ENCODE data around the gene SCN3A.

Gene SCN3A

DNA sequence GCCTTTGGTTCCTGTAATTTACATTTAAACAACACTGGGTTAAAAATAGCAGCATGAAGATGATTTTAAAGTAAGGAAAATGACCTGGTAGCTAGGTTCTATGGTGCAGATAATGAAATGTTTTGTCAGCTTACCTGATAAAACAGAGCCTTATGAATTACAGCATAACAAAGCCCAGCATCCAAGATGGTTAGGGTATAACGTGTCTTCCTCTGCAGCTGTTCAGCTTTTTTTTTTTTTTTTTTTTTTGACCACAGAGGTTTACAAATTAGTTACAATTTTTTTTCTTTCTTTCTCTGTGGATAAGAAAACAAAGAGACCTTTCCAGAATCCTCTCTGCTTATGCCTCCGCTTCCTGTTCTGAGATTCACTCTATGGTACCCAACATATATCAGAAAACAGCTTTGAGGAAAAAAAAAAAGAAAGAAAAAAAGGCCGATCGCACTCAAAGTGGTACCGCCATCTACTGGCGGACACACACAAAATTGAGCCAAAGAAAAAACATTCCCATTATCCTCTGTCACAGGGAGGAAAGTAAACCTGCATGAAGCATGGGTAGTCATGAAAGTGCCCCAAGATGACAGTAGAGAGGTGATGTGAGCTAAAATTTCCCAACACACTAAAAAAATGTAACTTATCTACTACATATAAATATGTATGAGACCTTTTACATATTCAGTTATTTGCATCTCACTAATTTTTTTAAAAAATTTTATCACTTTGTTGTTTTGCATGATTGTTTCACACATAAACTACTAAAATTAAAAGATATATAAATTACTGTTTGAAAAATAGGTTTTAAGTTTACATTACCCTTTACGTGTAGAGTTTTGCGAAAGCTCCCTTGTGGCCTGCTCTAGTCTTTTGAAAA lies at the start of gene SCN3A:
TSS of gene SCN3A (minus strand) at position 362 of the 871 bp plus-strand sequence. CDS start 27,656 bp downstream, outside the sequence.
- peak; percentile 4 for DNase-seq

DNA sequence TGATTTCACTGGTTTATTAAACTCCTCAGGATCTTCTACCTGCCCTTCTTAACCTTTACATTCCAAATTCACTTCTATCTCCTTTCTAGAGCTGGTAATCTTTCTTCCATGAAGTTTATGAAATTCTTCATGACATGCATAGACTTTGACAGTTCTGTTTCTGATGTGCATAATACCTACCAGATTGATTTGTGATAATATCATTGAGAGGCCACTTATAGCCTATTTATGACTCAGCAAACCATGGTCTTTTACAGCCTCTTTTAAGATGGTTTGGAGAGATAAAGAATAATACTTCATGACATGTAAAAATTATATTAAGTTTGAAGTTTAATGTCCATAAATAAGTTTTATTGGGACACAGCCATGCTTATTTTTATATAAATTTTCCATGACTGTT lies 49.3 kb upstream of the SCN3A start:
- no peak for DNase-seq

DNA sequence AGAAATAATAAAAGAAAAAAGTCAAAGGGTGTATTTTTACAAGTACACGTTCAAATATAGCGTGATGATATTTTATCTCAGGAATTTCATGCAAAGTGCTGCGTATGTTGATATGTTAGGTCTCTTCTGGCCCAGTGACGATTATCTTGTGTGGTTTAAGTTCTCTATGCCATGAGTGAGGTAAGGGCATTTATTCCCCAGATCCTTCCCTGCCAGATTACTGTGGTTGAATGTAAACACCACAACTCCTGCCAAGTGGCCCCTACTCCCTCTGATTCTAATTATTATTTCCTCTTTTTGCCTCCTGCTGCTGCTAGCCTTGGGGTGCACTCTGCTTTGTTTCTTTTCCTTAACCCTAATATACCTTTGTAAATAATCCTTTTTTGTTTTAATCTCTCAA lies 47.5 kb upstream of the SCN3A start:
- DNase-seq = no peak

DNA sequence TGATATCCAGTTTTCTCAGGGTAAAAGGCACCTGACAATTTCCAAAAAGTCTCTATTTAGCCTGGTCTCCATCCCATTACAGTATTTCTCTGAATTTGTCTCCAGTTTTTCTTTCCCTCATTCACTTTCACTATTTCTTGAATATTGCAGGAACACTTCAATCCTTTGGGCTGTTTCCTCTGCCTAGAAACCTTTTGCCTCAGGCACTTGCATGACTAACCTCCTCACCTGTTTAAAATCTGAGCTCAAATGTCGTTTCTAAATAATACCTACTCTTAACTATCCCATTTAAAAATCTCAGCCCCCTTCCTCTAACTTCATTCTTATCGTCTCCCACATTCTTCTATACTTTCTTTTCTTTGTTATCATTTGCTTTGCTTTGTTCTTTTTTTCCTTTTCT lies 44.4 kb upstream of the SCN3A start:
- no peak for DNase-seq

DNA sequence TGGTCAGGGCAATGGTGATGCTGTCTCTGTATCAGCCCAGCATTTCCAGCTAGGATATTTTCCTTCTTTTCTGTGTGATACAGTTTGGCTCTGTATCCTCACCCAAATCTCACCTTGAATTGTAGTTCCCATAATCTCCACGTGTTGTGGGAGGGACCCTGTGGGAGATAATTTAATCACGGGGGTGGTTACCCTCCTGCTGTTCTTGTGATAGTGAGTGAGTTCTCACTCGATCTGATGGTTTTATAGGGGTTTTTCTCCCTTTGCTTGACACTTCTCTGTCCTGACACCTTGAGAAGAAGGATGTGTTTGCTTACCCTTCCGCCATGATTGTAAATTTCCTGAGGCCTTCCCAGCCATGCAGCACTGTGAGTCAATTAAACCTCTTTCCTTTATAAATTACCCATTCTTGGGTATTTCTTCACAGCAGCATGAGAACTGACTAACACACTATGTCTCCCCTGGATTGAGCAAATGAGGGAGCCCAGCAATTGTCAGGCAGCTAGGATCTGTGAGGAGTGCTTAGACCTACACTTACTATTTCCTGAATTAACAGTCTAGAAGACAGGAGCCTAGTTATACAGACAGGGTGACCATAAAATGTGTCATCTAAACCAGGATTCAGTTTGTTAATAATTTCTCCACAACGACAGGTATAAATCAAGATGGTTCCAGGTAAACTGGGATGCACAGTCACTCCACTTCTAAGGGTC lies 41.4 kb upstream of the SCN3A start:
- no peak for DNase-seq

DNA sequence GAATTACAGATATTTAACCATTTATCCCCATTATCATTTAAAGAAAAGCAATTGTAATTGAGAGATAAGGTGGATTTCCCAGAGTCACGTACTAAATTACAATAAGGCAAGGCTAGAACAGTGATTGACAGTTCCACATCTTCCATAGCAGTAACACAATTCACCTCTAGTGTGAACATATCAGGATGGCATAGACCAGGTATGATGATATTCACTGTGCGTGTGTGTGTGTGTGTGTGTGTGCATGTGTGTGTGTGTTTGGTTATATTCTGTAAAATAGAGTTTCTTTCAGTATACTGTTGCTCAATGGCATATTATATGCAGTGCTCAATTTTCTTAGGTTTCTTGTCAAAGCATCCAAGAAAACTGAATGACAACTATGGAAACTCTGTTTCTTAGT lies 37.1 kb upstream of the SCN3A start:
- no peak for DNase-seq

DNA sequence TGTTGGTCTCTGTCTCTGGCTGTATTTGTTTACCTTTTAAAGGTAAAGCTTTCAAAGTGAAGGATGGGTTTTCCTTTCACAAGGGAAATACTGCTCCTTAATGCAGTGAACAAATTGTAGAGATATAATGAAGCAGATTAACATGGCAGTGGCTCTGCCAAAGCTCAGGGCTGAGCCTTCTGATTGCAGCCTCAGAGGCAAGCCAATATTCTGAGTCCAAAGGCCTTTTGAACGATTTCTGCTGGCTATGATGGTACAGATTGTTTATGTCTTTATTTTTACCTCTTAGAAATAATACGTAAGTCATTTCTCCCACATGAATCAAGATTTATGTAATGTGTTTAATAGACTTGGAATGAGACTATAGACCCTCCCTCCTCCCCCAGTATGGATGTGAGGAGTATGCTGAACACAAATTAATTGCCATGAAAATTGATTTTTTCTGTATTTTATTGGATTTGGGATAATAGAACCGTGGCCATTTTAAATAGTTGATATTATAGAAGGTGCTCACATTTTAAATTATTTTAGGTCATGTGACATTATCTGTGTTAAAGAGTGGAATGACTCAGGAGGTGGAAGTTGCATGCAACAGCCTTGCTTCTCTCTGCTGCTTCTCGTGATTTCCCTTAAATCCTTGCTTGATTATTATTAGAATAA lies 36.1 kb upstream of the SCN3A start:
- DNase-seq = no peak

DNA sequence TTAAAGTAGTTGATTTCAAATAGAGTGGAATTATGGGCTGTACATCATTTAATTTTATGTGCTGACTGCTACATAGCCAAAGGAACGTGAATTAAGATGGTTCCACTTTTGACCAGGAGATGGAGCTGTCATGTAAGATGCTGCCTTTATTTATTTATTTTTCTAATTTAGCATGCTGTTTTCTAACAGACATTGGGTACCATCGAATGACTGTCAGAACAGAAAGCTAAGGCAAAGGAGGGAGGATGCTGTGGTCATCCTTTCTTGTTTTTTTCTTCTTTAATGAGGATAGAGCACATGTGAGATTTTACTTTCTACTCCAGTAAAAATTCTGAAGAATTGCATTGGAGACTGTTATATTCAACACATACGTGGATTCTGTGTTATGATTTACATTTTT lies 35.4 kb upstream of the SCN3A start, which contains the start of gene SCN2A:
TSS of gene SCN2A (plus strand) at position 185 of the 400 bp plus-strand sequence. CDS start 56,410 bp downstream, outside the sequence.
- no peak for DNase-seq

DNA sequence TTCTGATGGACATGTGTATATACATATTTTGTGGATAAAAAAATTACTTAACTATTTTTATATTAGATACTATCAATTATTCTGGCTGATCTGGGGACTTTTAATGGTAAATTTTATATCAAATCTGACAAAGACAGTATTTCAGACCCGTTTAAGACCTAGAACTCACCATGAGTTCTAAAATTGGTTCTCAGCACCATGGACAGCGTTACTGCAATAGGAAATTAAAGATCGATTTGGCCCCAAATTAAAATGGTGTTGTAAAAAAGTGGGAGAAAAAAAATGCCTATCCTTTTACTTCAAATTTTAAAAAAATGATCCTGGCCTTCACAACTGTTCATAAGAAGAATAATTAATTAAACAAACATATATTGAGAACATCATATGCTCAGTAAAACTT lies 34.4 kb upstream of the SCN3A start:
- DNase-seq = peak; percentile 1

DNA sequence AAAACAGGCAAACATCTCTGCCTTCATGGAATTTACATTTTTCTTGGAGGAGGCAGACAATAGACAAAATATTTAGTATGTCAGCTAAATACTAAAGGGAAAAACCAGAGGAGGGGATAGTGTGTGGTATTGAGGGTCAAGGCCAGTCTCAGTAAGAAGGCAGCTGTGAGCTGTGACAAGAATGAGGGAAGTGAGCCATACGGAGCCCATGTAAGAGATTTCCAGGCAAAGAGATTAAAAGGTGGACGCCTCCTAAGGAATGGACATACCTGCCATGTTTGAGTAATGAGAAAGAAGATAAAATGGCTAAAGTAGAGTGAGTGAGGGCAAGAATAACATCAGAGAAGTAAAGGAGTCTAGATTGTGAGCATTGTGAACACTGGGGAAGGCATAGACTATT lies 33.2 kb upstream of the SCN3A start:
- DNase-seq = no peak

DNA sequence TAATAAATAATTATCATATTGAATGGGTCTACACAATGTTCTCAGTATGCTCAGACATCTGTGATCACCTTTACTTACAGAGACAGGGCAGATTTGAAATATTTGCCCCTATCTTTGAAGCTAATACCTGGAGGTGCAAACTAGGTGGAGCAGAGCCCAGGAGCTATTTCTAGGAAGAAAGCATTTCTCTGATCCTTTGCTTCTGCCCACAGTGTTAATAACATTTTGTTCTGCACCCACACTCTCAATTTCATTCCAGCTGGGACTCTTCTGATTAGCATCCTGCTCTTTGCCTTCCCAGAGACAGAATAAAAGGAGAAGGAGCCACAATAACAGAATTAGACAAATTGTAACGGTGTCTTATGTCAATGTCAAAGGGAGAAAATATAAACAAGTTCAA lies 23.7 kb upstream of the SCN3A start:
- no peak for DNase-seq

DNA sequence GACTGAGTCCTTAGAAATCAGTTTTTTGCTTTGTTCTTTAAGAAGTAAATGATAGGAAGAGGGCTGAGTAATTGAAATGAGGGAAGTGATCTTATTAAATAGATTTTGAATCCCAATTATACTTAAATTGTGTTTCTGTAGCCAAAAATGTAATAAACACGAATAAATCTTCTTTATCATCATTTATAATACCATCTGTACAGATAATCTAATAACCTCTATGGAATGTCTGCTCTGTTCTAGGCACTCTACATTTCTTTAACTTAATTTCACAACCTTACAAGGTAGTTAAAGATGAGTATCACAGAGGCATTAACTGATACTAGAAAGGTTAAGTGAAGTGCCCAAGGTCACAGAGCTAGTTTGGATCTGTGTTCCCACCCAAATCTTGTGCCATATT lies 21.1 kb upstream of the SCN3A start:
- DNase-seq = no peak

DNA sequence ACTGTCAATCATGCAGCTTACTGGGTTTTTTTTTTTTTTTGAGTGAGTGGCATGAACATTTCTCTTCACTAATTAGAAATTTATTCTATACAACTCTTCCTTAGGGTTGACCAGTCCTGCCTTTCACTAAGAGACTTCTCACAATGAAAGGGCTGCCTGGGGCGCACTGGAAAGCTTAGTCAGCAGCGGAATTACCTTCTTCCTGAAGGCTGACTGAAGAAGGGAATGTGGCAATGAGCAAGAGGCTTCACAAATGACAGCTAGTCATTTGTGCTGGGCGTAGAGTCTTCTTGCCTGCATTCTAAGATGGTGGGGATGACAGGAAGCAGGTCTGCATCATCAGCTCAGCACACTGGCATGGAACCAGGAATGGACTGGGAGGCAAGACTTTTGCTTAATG lies 15.6 kb upstream of the SCN3A start:
- no peak for DNase-seq

DNA sequence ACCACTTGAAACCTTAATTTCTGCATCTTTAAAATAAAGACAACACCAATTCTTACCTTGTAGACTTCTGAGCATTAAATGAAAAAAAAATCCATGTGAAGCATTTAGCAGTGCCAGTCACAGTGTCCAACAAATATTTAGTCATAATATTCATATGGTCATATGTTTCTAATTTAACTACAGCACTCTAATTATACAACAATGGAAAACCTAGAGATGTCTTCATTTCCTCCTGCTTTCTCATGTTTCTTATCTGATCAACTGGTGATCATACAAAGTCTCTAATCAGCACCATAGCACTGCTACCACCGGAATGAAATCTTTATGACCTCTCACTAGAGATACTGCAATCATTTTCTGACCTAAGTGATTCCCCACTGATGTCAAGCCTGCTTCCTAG lies 10.2 kb upstream of the SCN3A start:
- no peak for DNase-seq

DNA sequence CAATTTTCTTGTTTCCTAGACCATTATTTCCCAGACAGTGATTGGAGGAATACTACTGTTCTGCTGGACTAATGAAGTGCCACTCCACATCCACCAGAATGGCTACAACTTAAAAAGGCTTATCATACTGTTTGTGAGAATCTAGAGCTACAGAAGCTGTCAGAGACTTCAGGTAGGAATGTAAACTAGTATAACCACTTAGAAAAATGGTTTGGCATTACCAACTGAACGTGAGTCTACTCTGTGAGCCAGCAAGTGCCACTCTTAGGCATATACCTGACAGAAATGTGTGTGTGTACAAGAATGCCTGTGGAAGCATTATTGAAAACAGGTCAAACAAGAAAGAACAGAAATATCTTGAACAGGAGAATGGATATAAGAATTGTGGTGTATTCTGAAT lies 4.2 kb upstream of the SCN3A start:
- no peak for DNase-seq

DNA sequence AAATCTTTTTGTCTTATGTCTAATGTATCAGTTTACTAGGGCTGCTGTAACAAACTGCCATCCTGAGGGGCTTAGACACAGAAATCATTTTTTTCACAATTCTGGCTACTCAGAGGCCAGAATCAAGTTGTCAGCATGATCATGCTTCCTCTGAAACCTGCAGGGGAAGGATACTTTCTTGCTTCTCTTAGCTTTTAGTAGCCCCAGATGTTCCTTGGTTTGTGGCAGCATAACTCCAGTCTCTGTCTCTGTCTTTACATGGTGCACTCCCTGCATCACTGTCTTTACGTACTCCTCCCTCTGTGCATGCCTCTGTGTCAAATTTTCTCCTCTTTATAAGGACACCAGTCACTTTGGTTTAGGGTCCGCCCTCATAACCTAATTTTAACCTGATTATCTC lies 2.0 kb upstream of the SCN3A start:
- DNase-seq = no peak

DNA sequence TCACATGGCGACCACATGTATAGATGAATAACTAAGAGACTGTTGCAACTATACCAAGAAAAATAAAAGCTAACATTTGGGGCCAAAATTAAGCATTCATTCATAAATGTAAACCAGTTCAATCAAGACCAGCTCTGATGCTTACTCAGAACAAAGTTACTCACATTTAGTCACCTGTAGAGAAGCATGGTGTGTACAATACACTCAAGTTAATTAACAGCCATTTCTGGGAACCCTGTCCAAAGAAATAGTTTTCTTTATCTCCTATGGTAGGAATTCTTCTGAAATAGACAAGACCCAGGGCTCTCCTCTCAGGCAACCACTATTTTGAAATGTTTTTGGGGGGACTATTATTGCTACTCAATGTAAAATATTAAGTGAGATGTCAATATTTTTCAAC lies 1.6 kb downstream of the SCN3A start:
- DNase-seq = no peak

DNA sequence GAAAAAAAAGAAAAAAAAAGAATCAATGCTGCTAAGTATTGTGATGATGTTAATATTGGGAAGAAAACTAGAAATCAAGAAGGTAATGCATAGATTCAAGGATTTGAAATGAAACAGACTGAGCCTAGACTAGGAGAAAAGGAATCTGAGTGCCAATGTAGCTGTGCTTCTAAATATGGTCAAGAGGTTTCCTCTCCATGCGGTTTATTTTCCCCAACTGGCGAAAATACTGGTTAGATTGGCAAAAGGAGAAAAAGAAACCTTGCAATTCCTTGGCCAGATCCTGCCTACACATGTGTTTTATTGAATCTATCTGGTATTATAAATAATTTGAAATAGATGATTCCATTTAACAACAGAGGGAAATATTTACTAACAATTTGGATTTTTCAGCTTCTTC lies 5.7 kb downstream of the SCN3A start:
- no peak for DNase-seq

DNA sequence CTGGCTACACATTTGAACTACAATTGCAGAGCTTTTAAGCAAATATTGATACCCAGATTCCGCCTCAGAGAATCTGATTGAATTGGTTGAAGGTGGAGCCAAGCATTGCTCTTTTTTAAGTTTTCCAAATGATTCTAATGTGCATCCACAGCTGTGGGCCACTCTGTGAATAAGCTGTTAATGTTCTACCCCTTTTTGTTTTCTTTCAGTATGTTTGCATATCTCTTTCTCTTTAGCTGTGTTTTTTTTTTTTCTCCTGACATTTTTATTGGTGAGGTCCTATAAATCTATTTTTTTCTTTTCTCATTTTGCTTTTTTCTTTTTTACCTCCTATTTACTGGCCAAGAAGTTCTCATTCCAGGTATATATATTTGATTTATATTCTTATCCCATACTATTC lies 6.5 kb downstream of the SCN3A start:
- no peak for DNase-seq

DNA sequence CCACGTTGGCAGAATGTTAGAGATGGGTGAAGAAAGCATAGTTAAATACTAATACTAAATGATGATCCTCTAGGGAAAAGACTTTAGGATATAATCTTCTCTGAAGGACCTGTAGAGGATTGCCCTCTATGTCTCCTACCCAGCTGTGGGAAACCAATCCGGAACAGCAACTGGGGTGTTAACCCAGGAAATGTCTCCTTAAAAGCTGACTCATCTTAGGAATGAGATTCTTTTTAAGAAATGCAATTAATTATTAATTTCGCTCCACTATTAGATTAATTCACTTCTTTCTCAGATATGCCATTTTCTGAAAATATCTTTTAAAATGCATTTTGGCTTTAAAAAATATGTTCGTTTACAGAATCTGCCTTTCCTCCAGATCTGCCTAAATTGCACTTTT lies 7.4 kb downstream of the SCN3A start:
- DNase-seq = no peak

DNA sequence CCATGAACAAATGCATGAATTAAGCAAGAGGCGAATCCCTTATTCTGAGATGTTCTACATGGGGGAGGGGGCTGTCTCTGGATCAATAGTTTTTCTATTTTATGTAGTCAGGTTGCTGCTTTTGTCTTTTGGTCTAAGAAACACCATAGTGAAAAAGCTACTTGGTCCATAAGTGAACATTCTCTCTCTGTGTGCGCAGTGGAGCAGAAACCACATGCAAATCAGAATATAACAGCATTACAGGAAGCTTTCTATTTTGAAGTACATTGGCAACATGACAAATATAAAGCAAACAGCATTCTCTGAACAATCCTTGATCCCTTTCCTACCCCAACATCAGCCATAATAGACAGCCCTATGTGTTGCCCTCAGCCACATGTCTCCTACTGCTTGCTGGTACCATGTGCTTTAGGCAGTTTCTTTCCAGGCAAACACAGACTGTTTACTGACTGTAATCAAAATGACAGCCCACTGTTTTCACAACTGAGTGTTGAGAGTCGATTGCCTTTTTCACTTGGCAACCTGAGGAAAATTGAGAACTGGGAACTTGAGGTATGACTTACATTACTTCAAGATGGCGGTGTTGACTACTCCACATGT lies 10.6 kb downstream of the SCN3A start:
- no peak for DNase-seq

DNA sequence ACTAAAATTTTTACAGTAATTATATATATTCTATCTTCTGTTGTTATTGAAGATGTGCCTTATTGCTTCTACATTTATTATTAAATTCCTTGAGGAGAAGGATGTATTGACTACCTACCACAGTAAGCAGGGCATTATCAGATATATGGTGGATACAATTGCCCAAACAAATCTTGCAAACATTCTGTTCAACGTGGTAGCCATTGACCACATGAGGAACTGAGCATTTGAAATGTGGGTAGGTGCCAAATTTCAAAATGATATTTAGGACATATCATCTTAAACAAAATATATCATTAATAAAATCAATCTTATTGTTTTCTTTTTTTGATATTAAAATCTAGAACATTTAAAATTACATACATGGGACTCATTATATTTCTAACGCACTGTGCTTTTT lies 11.1 kb downstream of the SCN3A start:
- no peak for DNase-seq

DNA sequence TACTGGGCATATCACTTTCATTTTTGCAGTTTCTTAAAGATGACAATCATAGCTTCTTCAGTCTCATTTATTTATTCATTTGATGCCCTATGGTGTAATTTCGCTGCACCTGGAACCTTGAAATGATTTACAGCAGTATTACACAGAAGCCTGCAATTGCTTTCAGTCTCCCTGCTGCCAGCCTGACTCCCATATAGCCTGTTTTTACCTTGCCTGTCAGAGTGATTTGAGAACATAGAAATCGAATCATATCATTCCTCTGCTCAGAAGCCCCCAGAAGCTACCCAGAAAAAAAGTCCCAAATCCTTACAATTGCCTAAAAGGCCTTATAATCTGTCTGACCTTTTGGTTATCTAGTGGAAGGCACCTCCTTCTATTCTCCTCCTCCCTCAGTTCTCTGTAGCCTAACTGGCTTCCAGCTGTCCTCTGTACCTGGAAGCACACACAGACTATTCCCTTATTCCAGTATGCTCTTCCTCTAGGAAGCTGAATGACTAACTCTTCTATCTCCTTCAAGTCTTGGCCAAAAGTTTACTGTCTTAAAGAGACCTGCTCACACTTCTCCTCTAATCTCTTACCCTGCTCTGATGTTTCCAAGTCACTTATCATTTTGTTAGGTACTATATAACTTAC lies 12.6 kb downstream of the SCN3A start:
- no peak for DNase-seq

Data from T1000 (cell line).